PC-9 (cell line): ENCODE results near the gene DISP3. TPM values are rescaled to one million over a fixed set of nuclear protein-coding genes. Genes with fewer than 3 reads are reported as not detected.

Experiments
- BruUV-seq: library from RNA; stranded (reverse); fragments of 400-500 nt; replicated peaks from 2 replicates; lab custom pipeline; 2021; lab: Mats Ljungman, UMichigan
- CTCF ChIA-PET: fragments of 300-600 bp; sonication (Branson Sonifier 250); formaldehyde crosslinking; loops from one replicate; lab custom pipeline; 2022; ENCODE audit warnings: antibody characterized with exemption; lab: Charles Lee
- POLR2A ChIA-PET: fragments of 300-600 bp; sonication (Branson Sonifier 250); formaldehyde crosslinking; loops from one replicate; lab custom pipeline; 2022; ENCODE audit warnings: antibody characterized with exemption; ENCODE audit not compliant: unreplicated experiment; lab: Charles Lee
- DNase-seq, 2 experiments: peaks; one replicate each; pipeline versions ENCODE4 v3.0.0 to v3.0.0-alpha.2; 2015 to 2022; ENCODE audit warnings: mixed read lengths in 1 of 2
- H2AFZ ChIP-seq: fragments of 200-600 bp; sonication (generic); 2 replicates; pipeline ENCODE4 v1.8.1; 2017; ENCODE audit warnings: antibody characterized with exemption
- H3F3A ChIP-seq: fragments of 200-600 bp; sonication (generic); 2 replicates; pipeline ENCODE4 v1.8.1; 2017; ENCODE audit warnings: antibody characterized with exemption, mild to moderate bottlenecking, low read depth; ENCODE audit not compliant: insufficient read depth
- H3K27ac ChIP-seq: fragments of 200-600 bp; sonication (generic); 2 replicates; pipeline ENCODE4 v1.6.1; 2016; ENCODE audit warnings: mixed run types
- H3K27me3 ChIP-seq: fragments of 200-600 bp; sonication (generic); 2 replicates; pipeline ENCODE4 v1.6.1; 2016; ENCODE audit warnings: low read depth, mixed run types; ENCODE audit not compliant: insufficient read depth
- H3K36me3 ChIP-seq: fragments of 200-600 bp; sonication (generic); 2 replicates; pipeline ENCODE4 v1.6.1; 2016; ENCODE audit warnings: low read depth, mixed run types
- H3K4me1 ChIP-seq: fragments of 200-600 bp; sonication (generic); replicated peaks from 2 replicates; pipeline ENCODE4 v1.6.1; 2016; ENCODE audit warnings: mixed run types; ENCODE audit not compliant: insufficient read depth
- H3K4me2 ChIP-seq: fragments of 200-600 bp; sonication (generic); 2 replicates; pipeline ENCODE4 v1.6.1; 2017; ENCODE audit warnings: mixed run types
- H3K4me3 ChIP-seq: fragments of 200-600 bp; sonication (generic); 2 replicates; pipeline ENCODE4 v1.6.1; 2016; ENCODE audit warnings: mixed run types
- H3K79me2 ChIP-seq: fragments of 200-600 bp; sonication (generic); 2 replicates; pipeline ENCODE4 v1.6.1; 2017; ENCODE audit warnings: low read depth, mixed run types
- H3K9me2 ChIP-seq: fragments of 200-600 bp; sonication (generic); 2 replicates; pipeline ENCODE4 v1.8.1; 2017; ENCODE audit warnings: mild to moderate bottlenecking; ENCODE audit not compliant: insufficient read depth
- H3K9me3 ChIP-seq: fragments of 200-600 bp; sonication (generic); 2 replicates; pipeline ENCODE4 v1.8.1; 2016; ENCODE audit warnings: low read depth; ENCODE audit not compliant: insufficient read depth
- H4K20me1 ChIP-seq: fragments of 200-600 bp; sonication (generic); 2 replicates; pipeline ENCODE4 v1.8.1; 2017; ENCODE audit not compliant: insufficient read depth
- EZH2 ChIP-seq: fragments of 200-600 bp; sonication (generic); IDR thresholded peaks from 2 replicates; pipeline ENCODE4 v1.8.0; 2017; ENCODE audit warnings: antibody characterized with exemption, low read depth
- intact Hi-C: fragments of 100-400 bp; cut with micrococcal nuclease; formaldehyde crosslinking; loops from one replicate; pipeline ENCODE4 v1.10.0; 2022; ENCODE audit not compliant: unreplicated experiment
- total RNA-seq: library from RNA; stranded (reverse); gene quantifications from 2 replicates; pipeline ENCODE4 v1.2.3, GENCODE V29; 2021
- TF ChIP-seq, protein P1 (sequence below): fragments of 200-600 bp; sonication (generic); conservative IDR thresholded peaks from 2 replicates; pipeline ENCODE4 v1.6.1; 2017; ENCODE audit warnings: mixed run types, antibody characterized with exemption, mild to moderate bottlenecking, moderate library complexity

DISP3 gene
- total RNA-seq, 1 experiment from 2014 or later, result not detected

DNA sequence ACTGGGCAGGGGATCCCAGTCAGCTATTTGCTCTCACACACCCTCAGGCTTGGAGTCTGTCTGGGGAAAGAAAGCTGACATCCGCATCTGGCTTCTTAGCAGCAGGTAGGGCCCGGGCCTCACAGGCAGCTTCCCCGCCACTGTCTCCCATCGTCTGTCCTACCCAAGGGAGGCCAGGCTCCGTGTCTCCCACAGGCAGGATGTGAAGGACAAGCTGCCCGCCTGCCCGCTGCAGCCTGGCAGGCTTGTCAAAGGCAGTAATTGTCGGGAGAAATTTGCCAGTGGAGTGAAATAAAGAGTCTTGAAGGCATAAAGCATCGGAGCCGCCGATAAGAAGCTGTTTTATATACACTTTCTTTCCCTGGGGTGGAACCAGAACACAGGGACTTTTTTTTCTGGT, 44.0 kb upstream of the DISP3 start:
- no peaks in the 10 kb centered on the region for H3K36me3 ChIP-seq
- no peaks in the 10 kb centered on the region for H3K9me2 ChIP-seq
- H3K27ac ChIP-seq, result no peak overlapping the region
- intact Hi-C loops, result no loop called here
- peaks cover 99% of the 10 kb centered on the region for H3K27me3 ChIP-seq
- no peaks in the 10 kb centered on the region for H4K20me1 ChIP-seq
- H3F3A ChIP-seq, result no peaks in the 10 kb centered on the region
- H3K79me2 ChIP-seq, result no peaks in the 10 kb centered on the region
- H3K4me1 ChIP-seq, result no peaks in the 10 kb centered on the region
- H2AFZ ChIP-seq, result no peak overlapping the region
- TF ChIP-seq, protein P1, sequence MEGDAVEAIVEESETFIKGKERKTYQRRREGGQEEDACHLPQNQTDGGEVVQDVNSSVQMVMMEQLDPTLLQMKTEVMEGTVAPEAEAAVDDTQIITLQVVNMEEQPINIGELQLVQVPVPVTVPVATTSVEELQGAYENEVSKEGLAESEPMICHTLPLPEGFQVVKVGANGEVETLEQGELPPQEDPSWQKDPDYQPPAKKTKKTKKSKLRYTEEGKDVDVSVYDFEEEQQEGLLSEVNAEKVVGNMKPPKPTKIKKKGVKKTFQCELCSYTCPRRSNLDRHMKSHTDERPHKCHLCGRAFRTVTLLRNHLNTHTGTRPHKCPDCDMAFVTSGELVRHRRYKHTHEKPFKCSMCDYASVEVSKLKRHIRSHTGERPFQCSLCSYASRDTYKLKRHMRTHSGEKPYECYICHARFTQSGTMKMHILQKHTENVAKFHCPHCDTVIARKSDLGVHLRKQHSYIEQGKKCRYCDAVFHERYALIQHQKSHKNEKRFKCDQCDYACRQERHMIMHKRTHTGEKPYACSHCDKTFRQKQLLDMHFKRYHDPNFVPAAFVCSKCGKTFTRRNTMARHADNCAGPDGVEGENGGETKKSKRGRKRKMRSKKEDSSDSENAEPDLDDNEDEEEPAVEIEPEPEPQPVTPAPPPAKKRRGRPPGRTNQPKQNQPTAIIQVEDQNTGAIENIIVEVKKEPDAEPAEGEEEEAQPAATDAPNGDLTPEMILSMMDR, result no peak
- TF ChIP-seq EZH2, result no peak; the same call in 1 of the 2 replicates
- H3K9me3 ChIP-seq, result no peaks in the 10 kb centered on the region
- no TSS peak for BruUV-seq
- POLR2A ChIA-PET, result no interaction called here
- DNase-seq, result no peak
- no peak overlapping the region for H3K4me2 ChIP-seq
- H3K4me3 ChIP-seq, result no peak overlapping the region
- CTCF ChIA-PET, result no interaction called here

DNA sequence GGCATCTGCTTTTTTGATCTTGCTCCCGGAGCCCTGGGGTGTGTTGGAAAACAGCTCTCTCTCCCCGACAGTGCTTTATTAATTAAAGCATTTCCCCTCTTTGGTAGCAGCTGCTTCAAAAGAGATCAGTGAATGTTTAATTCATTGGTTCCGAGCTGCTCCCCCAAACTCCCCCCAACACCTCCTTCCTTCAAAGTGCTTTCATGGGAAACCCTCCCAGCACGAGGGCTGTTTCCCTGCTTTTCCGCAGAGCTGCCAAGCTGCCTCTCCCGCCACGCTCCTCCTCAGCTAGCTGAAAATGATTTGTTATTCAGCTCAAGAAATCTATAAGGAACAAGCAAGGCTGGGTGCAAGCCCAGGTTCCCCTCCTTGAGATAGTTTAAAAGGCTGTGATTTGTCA, 40.0 kb upstream of the DISP3 start:
- BruUV-seq, result no TSS peak
- Histone ChIP-seq H2AFZ (no peak overlapping the region), H3K9me3 (no peaks in the 10 kb centered on the region), H3K36me3 (no peaks in the 10 kb centered on the region), H3K27ac (no peak overlapping the region), H3K27me3 (peaks cover 100% of the 10 kb centered on the region), H3K9me2 (no peaks in the 10 kb centered on the region), H3K4me3 (no peak overlapping the region), H3K4me1 (no peaks in the 10 kb centered on the region), H3K79me2 (no peaks in the 10 kb centered on the region), H4K20me1 (no peaks in the 10 kb centered on the region), H3K4me2 (no peak overlapping the region), H3F3A (no peaks in the 10 kb centered on the region)
- TF ChIP-seq, protein P1, result no peak
- TF ChIP-seq EZH2, result no peak
- intact Hi-C loops, result no loop called here
- DNase-seq, result no peak
- ChIA-PET POLR2A (no interaction called here), CTCF (interaction anchor here (0.7 kb wide), 1 partner anchor 667 kb away, joined by 8 read pairs; no protein-coding TSS in a partner anchor)

DNA sequence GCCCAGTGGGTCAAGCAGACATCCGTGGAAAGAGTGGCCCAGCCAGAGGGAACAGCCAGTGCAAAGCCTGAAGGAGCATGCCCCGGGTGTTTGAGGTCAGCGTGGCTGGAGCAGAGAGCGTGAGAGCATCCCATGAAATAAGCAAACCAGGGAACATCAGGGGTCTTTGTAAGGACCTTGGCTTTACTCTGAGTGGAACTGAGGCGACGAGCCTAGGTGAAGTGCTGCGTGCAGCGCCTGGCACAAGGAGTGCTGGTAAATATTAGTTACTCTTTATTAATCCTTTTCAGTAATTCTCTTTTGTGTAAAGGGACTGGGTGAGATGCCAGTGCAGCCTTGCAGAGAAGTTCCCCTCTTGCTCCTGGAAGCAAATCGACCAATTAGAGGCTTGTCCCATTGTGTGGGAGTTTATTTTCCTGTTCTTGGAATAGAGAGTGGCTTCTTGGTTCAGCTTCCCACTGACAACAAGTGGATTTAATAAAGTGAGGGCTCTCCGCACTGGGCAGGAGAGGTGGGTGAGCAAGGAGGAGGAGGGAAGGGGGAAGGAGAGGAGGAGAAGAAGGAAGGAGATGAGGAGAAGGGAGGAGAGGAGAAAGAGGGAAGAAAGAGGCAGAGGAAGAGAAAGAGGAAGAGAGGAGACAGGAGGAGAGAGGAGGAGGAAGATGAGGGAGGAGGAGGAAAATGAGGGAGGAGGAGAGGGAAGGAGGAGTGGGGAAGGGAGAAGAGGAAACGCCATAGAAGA, 37.6 kb upstream of the DISP3 start:
- Histone ChIP-seq H3K36me3 (no peaks in the 10 kb centered on the region), H3K4me1 (no peaks in the 10 kb centered on the region), H3K27me3 (peaks cover 100% of the 10 kb centered on the region), H2AFZ (no peak overlapping the region), H3K79me2 (no peaks in the 10 kb centered on the region), H3K4me2 (no peak overlapping the region), H4K20me1 (no peaks in the 10 kb centered on the region), H3K27ac (no peak overlapping the region), H3K9me2 (no peaks in the 10 kb centered on the region), H3F3A (no peaks in the 10 kb centered on the region), H3K4me3 (no peak overlapping the region), H3K9me3 (no peaks in the 10 kb centered on the region)
- POLR2A ChIA-PET, result no interaction called here
- TF ChIP-seq, protein P1, result no peak
- TF ChIP-seq EZH2, result no peak
- DNase-seq, result no peak
- intact Hi-C loops, result no loop called here
- BruUV-seq, result no TSS peak
- CTCF ChIA-PET, result no interaction called here
